Loucy (cell line): ENCODE measurements around the gene FAM221A.
"Not testable (repeated sequence)": the region's sequence is repeated elsewhere in the genome, so short reads cannot be mapped to it uniquely, and the experiment has no call there.

Source experiments
- H2AFZ ChIP-seq: fragments of 200-600 bp; sonication (generic); 2 replicates; pipeline ENCODE4 v1.6.0; 2016; ENCODE audit warnings: antibody characterized with exemption, mild to moderate bottlenecking, low read length, moderate library complexity
- H3F3A ChIP-seq: fragments of 200-600 bp; 2 replicates; pipeline ENCODE4 v1.6.0; 2016; ENCODE audit warnings: antibody characterized with exemption, low read depth, mild to moderate bottlenecking
- H3K27me3 ChIP-seq: fragments of 200-600 bp; sonication (generic); 2 replicates; pipeline ENCODE4 v1.6.1; 2014; ENCODE audit warnings: low read length, mild to moderate bottlenecking; ENCODE audit not compliant: insufficient read depth, poor library complexity, severe bottlenecking
- H3K36me3 ChIP-seq: fragments of 200-600 bp; sonication (generic); 2 replicates; pipeline ENCODE4 v1.6.1; 2016; ENCODE audit warnings: low read length; ENCODE audit not compliant: insufficient read depth
- H3K4me1 ChIP-seq: fragments of 200-600 bp; sonication (generic); 2 replicates; pipeline ENCODE4 v1.5.1; 2014; ENCODE audit warnings: low read length, mild to moderate bottlenecking; ENCODE audit not compliant: insufficient read depth, poor library complexity, severe bottlenecking
- H3K4me2 ChIP-seq: fragments of 200-600 bp; sonication (generic); 2 replicates; pipeline ENCODE4 v1.6.0; 2014; ENCODE audit warnings: antibody characterized with exemption, low read length, low read depth, mild to moderate bottlenecking; ENCODE audit not compliant: poor library complexity, severe bottlenecking
- H3K4me3 ChIP-seq: fragments of 200-600 bp; sonication (generic); 2 replicates; pipeline ENCODE4 v1.5.1; 2014; ENCODE audit warnings: low read length, mild to moderate bottlenecking, mixed read lengths; ENCODE audit not compliant: poor library complexity, severe bottlenecking
- H3K79me2 ChIP-seq: fragments of 200-600 bp; sonication (generic); 2 replicates; pipeline ENCODE4 v1.6.1; 2014; ENCODE audit warnings: low read length; ENCODE audit not compliant: insufficient read depth
- H3K9ac ChIP-seq: fragments of 200-600 bp; sonication (generic); 2 replicates; pipeline ENCODE4 v1.6.0; 2014; ENCODE audit warnings: mild to moderate bottlenecking, low read depth, low read length, moderate library complexity; ENCODE audit not compliant: poor library complexity, severe bottlenecking
- H3K9me2 ChIP-seq: fragments of 200-600 bp; sonication (generic); replicated peaks from 2 replicates; pipeline ENCODE4 v1.6.1; 2016; ENCODE audit warnings: low read depth, low read length, mixed read lengths
- H3K9me3 ChIP-seq: fragments of 200-600 bp; sonication (generic); 2 replicates; pipeline ENCODE4 v1.6.1; 2014; ENCODE audit warnings: mild to moderate bottlenecking, antibody characterized with exemption, low read length, low read depth; ENCODE audit not compliant: insufficient read depth
- H4K20me1 ChIP-seq: fragments of 200-600 bp; sonication (generic); 2 replicates; pipeline ENCODE4 v1.6.0; 2014; ENCODE audit warnings: antibody characterized with exemption, low read length, mild to moderate bottlenecking; ENCODE audit not compliant: insufficient read depth, poor library complexity, severe bottlenecking
- EZH2phosphoT487 ChIP-seq: fragments of 200-600 bp; IDR thresholded peaks from 2 replicates; pipeline ENCODE4 v1.6.1; 2018; ENCODE audit warnings: antibody characterized with exemption, mild to moderate bottlenecking, moderate library complexity, borderline replicate concordance
- TF ChIP-seq, protein P1 (sequence below): fragments of 200-600 bp; sonication (generic); conservative IDR thresholded peaks from 2 replicates; pipeline ENCODE4 v1.5.1; 2014; ENCODE audit warnings: mild to moderate bottlenecking, antibody characterized with exemption, low read length

FAM221A gene

DNA sequence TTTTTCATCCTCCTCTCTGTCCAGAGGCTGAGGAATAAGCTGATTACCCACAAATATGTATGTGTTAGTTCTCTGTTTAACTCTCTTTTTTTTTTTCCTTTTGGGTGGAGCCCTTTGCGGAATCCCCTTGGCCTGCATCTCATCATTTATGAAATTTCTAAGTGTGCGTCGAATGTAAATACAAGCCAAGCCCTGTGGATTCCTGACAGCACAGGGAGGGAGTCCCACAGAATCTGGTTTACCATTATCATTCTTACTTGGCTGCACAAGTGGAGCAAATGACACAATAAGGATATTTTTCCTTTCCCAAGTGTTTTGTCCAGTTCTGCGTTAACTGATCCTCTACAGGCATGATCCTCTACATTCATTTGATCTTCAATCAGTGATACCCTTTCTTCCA, 41.5 kb downstream of the FAM221A start:
- H3K9me2 ChIP-seq = no peaks in the 10 kb centered on the region
- H3F3A ChIP-seq = no peaks in the 10 kb centered on the region
- H3K4me1 ChIP-seq = no peaks in the 10 kb centered on the region
- H3K4me2 ChIP-seq = no peak overlapping the region
- no peaks in the 10 kb centered on the region for H3K36me3 ChIP-seq
- H2AFZ ChIP-seq = no peak overlapping the region
- no peaks in the 10 kb centered on the region for H3K9me3 ChIP-seq
- H3K9ac ChIP-seq = no peak overlapping the region
- H4K20me1 ChIP-seq = no peaks in the 10 kb centered on the region
- no peak overlapping the region for H3K4me3 ChIP-seq
- TF ChIP-seq, protein P1, sequence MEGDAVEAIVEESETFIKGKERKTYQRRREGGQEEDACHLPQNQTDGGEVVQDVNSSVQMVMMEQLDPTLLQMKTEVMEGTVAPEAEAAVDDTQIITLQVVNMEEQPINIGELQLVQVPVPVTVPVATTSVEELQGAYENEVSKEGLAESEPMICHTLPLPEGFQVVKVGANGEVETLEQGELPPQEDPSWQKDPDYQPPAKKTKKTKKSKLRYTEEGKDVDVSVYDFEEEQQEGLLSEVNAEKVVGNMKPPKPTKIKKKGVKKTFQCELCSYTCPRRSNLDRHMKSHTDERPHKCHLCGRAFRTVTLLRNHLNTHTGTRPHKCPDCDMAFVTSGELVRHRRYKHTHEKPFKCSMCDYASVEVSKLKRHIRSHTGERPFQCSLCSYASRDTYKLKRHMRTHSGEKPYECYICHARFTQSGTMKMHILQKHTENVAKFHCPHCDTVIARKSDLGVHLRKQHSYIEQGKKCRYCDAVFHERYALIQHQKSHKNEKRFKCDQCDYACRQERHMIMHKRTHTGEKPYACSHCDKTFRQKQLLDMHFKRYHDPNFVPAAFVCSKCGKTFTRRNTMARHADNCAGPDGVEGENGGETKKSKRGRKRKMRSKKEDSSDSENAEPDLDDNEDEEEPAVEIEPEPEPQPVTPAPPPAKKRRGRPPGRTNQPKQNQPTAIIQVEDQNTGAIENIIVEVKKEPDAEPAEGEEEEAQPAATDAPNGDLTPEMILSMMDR = no peak
- TF ChIP-seq EZH2phosphoT487 = no peak
- H3K79me2 ChIP-seq = no peaks in the 10 kb centered on the region
- no peaks in the 10 kb centered on the region for H3K27me3 ChIP-seq

DNA sequence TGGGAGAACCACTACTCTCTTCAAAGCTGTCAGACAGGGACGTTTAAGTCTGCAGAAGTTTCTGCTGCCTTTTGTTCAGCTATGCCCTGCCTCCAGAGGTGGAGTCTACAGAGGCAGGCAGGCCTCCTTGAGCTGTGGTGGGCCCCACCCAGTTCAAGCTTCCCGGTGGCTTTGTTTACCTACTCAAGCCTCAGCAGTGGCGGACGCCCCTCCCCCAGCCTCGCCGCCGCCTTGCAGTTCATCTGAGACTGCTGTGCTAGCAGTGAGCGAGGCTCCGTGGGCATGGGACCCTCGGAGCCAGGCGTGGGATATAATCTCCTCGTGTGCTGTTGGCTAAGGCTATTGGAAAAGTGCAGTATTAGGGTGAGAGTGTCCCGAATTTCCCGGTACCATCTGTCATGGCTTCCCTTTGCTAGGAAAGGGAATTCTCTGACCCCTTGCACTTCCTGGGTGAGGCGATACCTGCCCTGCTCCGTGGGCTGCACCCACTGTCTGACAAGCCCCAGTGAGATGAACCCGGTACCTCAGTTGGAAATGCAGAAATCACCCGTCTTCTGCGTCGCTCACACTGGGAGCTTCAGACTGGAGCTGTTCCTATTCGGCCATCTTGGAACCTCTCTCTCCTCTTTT, 42.7 kb downstream of the FAM221A start:
- H3K9ac ChIP-seq, H2AFZ ChIP-seq: not testable (repeated sequence)

DNA sequence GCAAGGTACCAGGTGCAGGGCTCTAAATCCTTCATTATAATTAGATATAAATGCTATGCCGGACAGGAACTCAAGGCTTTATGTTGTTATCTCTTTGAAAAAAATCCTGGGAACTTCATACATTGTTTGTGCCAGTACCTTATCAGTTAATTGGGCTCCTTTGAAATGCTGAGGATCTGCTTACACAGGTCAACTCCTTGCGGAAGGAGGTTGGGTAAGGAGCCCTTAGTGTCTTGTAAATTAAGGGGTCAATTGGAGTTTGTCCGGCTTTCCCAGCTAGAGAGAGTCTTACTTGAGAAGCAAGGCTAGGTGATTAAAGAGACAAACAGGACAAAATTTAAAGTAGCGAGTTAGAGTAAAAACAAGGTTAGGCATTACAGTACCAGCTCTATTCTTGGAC, 44.1 kb downstream of the FAM221A start:
- not testable (repeated sequence) for H3K36me3 ChIP-seq, H3K4me1 ChIP-seq, H3K4me3 ChIP-seq, H4K20me1 ChIP-seq, H3K4me2 ChIP-seq, H3K27me3 ChIP-seq, H3K79me2 ChIP-seq, H3K9me3 ChIP-seq, H3F3A ChIP-seq, H3K9me2 ChIP-seq, H2AFZ ChIP-seq, H3K9ac ChIP-seq

More for the DNA sequence above, 42.7 kb downstream of the FAM221A start:
- H3F3A ChIP-seq, H3K27me3 ChIP-seq, H3K36me3 ChIP-seq, H3K4me3 ChIP-seq, H3K9me2 ChIP-seq, H4K20me1 ChIP-seq, H3K4me2 ChIP-seq, H3K79me2 ChIP-seq, H3K9me3 ChIP-seq, H3K4me1 ChIP-seq: not testable (repeated sequence)

DNA sequence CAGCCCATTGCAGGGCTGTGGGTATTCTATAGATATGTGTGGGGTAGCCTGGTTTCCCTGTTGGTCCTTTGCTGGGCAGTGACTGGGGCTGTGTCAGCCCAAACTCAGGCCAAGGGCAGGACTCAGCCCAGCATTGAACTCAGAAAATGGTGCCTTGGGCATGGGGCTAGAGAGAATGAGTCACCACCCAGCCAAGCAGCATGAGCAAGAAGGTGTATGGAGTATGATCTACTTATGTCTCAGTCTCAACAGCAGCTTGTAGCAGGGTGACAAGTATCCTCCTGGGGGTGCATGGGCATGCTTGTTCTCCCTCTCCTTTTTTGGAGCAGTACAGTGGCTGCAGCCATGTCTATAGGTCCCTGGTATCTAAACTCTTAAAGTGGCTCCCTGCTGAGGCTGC, 62.1 kb downstream of the FAM221A start:
- Histone ChIP-seq H3K9me3 (peaks cover 17% of the 10 kb centered on the region; the same call in 1 of the 2 replicates), H3K9ac (no peak overlapping the region), H3K79me2 (no peaks in the 10 kb centered on the region), H3K9me2 (no peaks in the 10 kb centered on the region), H3K27me3 (no peaks in the 10 kb centered on the region), H3K4me3 (no peak overlapping the region), H3F3A (no peaks in the 10 kb centered on the region), H3K4me2 (no peak overlapping the region), H3K4me1 (no peaks in the 10 kb centered on the region), H3K36me3 (no peaks in the 10 kb centered on the region), H4K20me1 (no peaks in the 10 kb centered on the region), H2AFZ (no peak overlapping the region)
- TF ChIP-seq, protein P1 = no peak
- TF ChIP-seq EZH2phosphoT487 = no peak
